Sigmoid colon (tissue), 7 donors: ENCODE measurements around the gene NOTCH3. TPM values are rescaled to one million over a fixed set of nuclear protein-coding genes. Genes with fewer than 3 reads are reported as not detected.
A peak's percentile ranks its signal among the peaks of the same experiment; 100 is the strongest.

Experiments used
- DNase-seq: peaks from one replicate; pipeline ENCODE4 v3.0.0-alpha.2; 2019
- H3K27ac ChIP-seq, 4 donors: fragments of 200-600 bp; sonication (generic); one replicate each; pipeline ENCODE4 v1.5.1; 2016 to 2019; ENCODE audit warnings: mild to moderate bottlenecking in 1 of 4
- H3K27me3 ChIP-seq, 3 donors: fragments of 200-600 bp; sonication (generic); one replicate each; pipeline ENCODE4 v1.5.1; 2019; ENCODE audit warnings: mild to moderate bottlenecking in 1 of 3
- H3K36me3 ChIP-seq, 4 donors: fragments of 200-600 bp; sonication (generic); one replicate each; pipeline ENCODE4 v1.5.1; 2016 to 2019
- H3K4me1 ChIP-seq, 4 donors: fragments of 200-600 bp; sonication (generic); one replicate each; pipeline ENCODE4 v1.5.1; 2017 to 2019
- H3K4me3 ChIP-seq, 4 donors: fragments of 200-600 bp; sonication (generic); one replicate each; pipeline ENCODE4 v1.5.1; 2017 to 2019; ENCODE audit warnings: mild to moderate bottlenecking in 2 of 4, moderate library complexity in 1 of 4
- H3K9me3 ChIP-seq, 4 donors: fragments of 200-600 bp in 3 of 4; sonication (generic) in 3 of 4; one replicate each; pipeline versions ENCODE4 v1.5.1 to v1.6.1; 2013 to 2019
- EP300 ChIP-seq, 4 donors: sonication (generic); formaldehyde crosslinking; IDR thresholded peaks; one replicate each; pipeline ENCODE4 v1.6.1; 2017; ENCODE audit warnings: antibody characterized with exemption in 4 of 4
- POLR2A ChIP-seq, 2 donors: fragments of 450-650 bp; IDR thresholded peaks; one replicate each; pipeline ENCODE4 v1.6.1; 2016; ENCODE audit warnings: antibody characterized with exemption in 2 of 2, mild to moderate bottlenecking in 2 of 2, moderate library complexity in 2 of 2
- POLR2AphosphoS5 ChIP-seq, 4 donors: sonication (generic); formaldehyde crosslinking; IDR thresholded peaks; one replicate each; pipeline ENCODE4 v1.6.1; 2017; ENCODE audit warnings: antibody characterized with exemption in 4 of 4
- WGBS, 2 donors: extraction: QIAGEN DNeasy Blood & Tissue Kit; methylation state at CpG; one replicate each; pipeline ENCODE4 v1.1.7; 2013; 5-methylcytosine and 5-hydroxymethylcytosine counted together
- intact Hi-C: fragments of 100-400 bp; cut with DNase I; formaldehyde crosslinking; loops from one replicate; pipeline ENCODE4 v1.15.1; 2023
- polyA plus RNA-seq, 3 donors: library from polyadenylated mRNA; stranded (reverse); fragments of 200-250 nt; gene quantifications; one replicate each; pipeline ENCODE4 v1.2.3, GENCODE V29; 2013
- total RNA-seq, 4 donors: library from RNA; depleted of rRNA; stranded (reverse); fragments of >200 nt; gene quantifications; one replicate each; pipeline ENCODE4 v1.1.0, GENCODE V29; 2016
- TF ChIP-seq, protein P1 (sequence below), 4 experiments: fragments of 450-650 bp in 3 of 4; fragments of 200-600 bp in 1 of 4; IDR thresholded peaks; one replicate each; pipeline ENCODE4 v1.5.1; 2016 to 2019; ENCODE audit warnings: antibody characterized with exemption in 4 of 4, mild to moderate bottlenecking in 3 of 4, moderate library complexity in 2 of 4
- donor health status: healthy with polysubstance abuse.
- donor health status: Bipolar disorder and iron deficiency.
- donor health status: healthy.

The NOTCH3 gene
- total and polyA plus RNA-seq, 7 donors, result under 0.01 to 15.0 (median 3.9) TPM

GRCh38 chr19:15197942-15198341 is 2.9 kb downstream of the NOTCH3 start:
- TF ChIP-seq POLR2A (IDR thresholded peaks at IDR 0.05), result no peak
- TF ChIP-seq, protein P1, sequence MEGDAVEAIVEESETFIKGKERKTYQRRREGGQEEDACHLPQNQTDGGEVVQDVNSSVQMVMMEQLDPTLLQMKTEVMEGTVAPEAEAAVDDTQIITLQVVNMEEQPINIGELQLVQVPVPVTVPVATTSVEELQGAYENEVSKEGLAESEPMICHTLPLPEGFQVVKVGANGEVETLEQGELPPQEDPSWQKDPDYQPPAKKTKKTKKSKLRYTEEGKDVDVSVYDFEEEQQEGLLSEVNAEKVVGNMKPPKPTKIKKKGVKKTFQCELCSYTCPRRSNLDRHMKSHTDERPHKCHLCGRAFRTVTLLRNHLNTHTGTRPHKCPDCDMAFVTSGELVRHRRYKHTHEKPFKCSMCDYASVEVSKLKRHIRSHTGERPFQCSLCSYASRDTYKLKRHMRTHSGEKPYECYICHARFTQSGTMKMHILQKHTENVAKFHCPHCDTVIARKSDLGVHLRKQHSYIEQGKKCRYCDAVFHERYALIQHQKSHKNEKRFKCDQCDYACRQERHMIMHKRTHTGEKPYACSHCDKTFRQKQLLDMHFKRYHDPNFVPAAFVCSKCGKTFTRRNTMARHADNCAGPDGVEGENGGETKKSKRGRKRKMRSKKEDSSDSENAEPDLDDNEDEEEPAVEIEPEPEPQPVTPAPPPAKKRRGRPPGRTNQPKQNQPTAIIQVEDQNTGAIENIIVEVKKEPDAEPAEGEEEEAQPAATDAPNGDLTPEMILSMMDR (IDR thresholded peaks at IDR 0.05), result no peak
- no peak for TF ChIP-seq EP300 (IDR thresholded peaks at IDR 0.05)
- TF ChIP-seq POLR2AphosphoS5 (IDR thresholded peaks at IDR 0.05), result no peak
- no peak for DNase-seq
- peaks cover 33 to 84% (median 59%) of the 10 kb centered on the region in 3 donors for H3K27me3 ChIP-seq
- no peak overlapping the region for H3K4me3 ChIP-seq
- no peaks in the 10 kb centered on the region for H3K9me3 ChIP-seq
- H3K36me3 ChIP-seq, result no peaks in the 10 kb centered on the region
- WGBS, 2 donors, result 7 to 30% methylated on average over 8 of the region's 8 CpGs
- no peak overlapping the region for H3K27ac ChIP-seq
- intact Hi-C loops, result no loop called here
- peaks cover 0 to 31% (median 24%) of the 10 kb centered on the region in 4 donors for H3K4me1 ChIP-seq

DNA sequence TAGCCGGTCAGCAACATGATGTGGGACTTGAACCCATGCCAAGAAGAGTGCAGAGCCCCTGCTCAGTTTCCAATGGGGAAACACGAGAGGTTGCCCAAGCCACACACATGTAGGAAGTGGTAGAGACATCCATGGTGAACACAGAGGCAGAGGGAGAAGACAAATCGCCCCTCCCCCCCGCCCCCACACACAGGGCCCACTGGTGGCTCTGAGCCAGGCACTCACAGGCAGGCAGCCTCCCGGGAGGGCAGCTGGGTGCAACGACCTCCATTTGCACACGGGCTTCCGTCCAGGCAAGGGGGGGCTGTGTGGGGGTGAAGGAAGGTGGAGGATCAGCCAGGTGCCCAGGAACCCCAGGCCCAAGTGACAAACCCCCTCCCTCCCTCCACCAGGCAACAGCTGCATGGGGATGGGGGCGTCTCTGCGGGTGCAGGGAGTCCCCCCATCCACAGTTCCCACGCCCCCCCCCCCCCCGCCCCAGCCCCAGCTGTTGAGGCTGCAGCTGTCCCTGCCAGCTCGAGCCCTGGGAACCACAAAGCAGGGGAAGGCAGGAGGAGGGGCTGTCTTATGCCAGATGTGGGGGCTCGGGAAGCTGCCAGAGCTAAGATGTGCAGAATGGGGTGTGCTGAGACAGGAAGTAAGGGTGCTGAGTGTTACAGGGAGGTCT is 3.4 kb downstream of the NOTCH3 start:
- 5 to 7% methylated on average over 12 to 13 of the region's 14 CpGs for WGBS, 2 donors
- H3K27me3 ChIP-seq, result peaks cover 33 to 86% (median 59%) of the 10 kb centered on the region in 3 donors
- no peak for DNase-seq
- H3K4me1 ChIP-seq, result peaks cover 0 to 31% (median 24%) of the 10 kb centered on the region in 4 donors
- intact Hi-C loops, result no loop called here
- H3K27ac ChIP-seq, result no peak overlapping the region
- no peaks in the 10 kb centered on the region for H3K36me3 ChIP-seq
- H3K9me3 ChIP-seq, result no peaks in the 10 kb centered on the region
- no peak overlapping the region for H3K4me3 ChIP-seq
- TF ChIP-seq EP300 (IDR thresholded peaks at IDR 0.05), result no peak
- TF ChIP-seq POLR2AphosphoS5 (IDR thresholded peaks at IDR 0.05), result no peak
- no peak for TF ChIP-seq POLR2A (IDR thresholded peaks at IDR 0.05)
- TF ChIP-seq, protein P1 (IDR thresholded peaks at IDR 0.05), result no peak

GRCh38 chr19:15196360-15197005 is 4.3 kb downstream of the NOTCH3 start:
- no peaks in the 10 kb centered on the region for H3K36me3 ChIP-seq
- H3K4me3 ChIP-seq, result no peak overlapping the region
- peaks cover 0 to 31% (median 24%) of the 10 kb centered on the region in 4 donors for H3K4me1 ChIP-seq
- peak overlapping the region in 2 of 4 donors; percentile 2 to 46 for H3K27ac ChIP-seq
- no peaks in the 10 kb centered on the region for H3K9me3 ChIP-seq
- no peak for DNase-seq
- TF ChIP-seq POLR2AphosphoS5 (IDR thresholded peaks at IDR 0.05) (no peak), EP300 (IDR thresholded peaks at IDR 0.05) (no peak), POLR2A (IDR thresholded peaks at IDR 0.05) (no peak)
- TF ChIP-seq, protein P1 (IDR thresholded peaks at IDR 0.05), result no peak
- H3K27me3 ChIP-seq, result peaks cover 33 to 90% (median 59%) of the 10 kb centered on the region in 3 donors
- WGBS, 2 donors, result 21 to 52% methylated on average over 4 of the region's 4 CpGs
- intact Hi-C loops, result no loop called here

- DNase-seq, result no peak
- no peaks in the 10 kb centered on the region for H3K9me3 ChIP-seq
- H3K36me3 ChIP-seq, result no peaks in the 10 kb centered on the region
- TF ChIP-seq POLR2AphosphoS5 (IDR thresholded peaks at IDR 0.05) (no peak), POLR2A (IDR thresholded peaks at IDR 0.05) (no peak), EP300 (IDR thresholded peaks at IDR 0.05) (no peak)
- TF ChIP-seq, protein P1 (IDR thresholded peaks at IDR 0.05), result no peak
- H3K4me1 ChIP-seq, result peaks cover 0 to 30% (median 22%) of the 10 kb centered on the region in 4 donors
- 2 to 4% methylated on average over 91 of the region's 91 CpGs for WGBS, 2 donors
- H3K27ac ChIP-seq, result peak overlapping the region in 3 of 4 donors; percentile 7 to 49 (median 28)
- H3K4me3 ChIP-seq, result peak overlapping the region in 3 of 4 donors; percentile 25 to 47 (median 43)
- H3K27me3 ChIP-seq, result peaks cover 32 to 83% (median 53%) of the 10 kb centered on the region in 3 donors
- intact Hi-C loops, result no loop called here
Measured at GRCh38 chr19:15195371-15196334, 5.1 kb downstream of the NOTCH3 start.
